SK-N-SH (cell line): ENCODE measurements around the gene TP63. TPM values are rescaled to one million over a fixed set of nuclear protein-coding genes. Genes with fewer than 3 reads are reported as not detected.

Source experiments
- CTCF ChIA-PET: fragments of 300-600, 350-600 bp; formaldehyde crosslinking; extraction: SDS; loops from one replicate; lab custom pipeline; 2021; lab: Yijun Ruan, JAX
- POLR2A ChIA-PET: fragments of 350-600 bp; sonication (Branson Sonifier 250); formaldehyde crosslinking; extraction: SDS; loops from one replicate; lab custom pipeline; 2020; ENCODE audit warnings: antibody characterized with exemption, inconsistent platforms; lab: Yijun Ruan, JAX
- DNase-seq: peaks from one replicate; pipeline ENCODE4 v3.0.0; 2012
- H2AFZ ChIP-seq: fragments of 200-600 bp; sonication (generic); 2 replicates; pipeline ENCODE4 v1.8.1; 2016; ENCODE audit warnings: antibody characterized with exemption, mild to moderate bottlenecking, low read depth
- H3F3A ChIP-seq: fragments of 200-600 bp; sonication (generic); replicated peaks from 2 replicates; pipeline ENCODE3; 2016; ENCODE audit warnings: antibody characterized with exemption, mild to moderate bottlenecking; ENCODE audit not compliant: insufficient read depth
- H3K27ac ChIP-seq, 2 experiments: fragments of 200-500 bp in 1 of 2; fragments of 200-600 bp in 1 of 2; sonication (Bioruptor generic) in 1 of 2; sonication (generic), shearing (Covaris generic) in 1 of 2; 2 replicates each; pipeline versions ENCODE4 v1.5.1 to v1.6.1; 2014 to 2016; ENCODE audit warnings: low read depth in 2 of 2, inconsistent platforms in 1 of 2, low read length in 1 of 2, mild to moderate bottlenecking in 1 of 2, mixed read lengths in 1 of 2
- H3K27me3 ChIP-seq: fragments of 200-600 bp; sonication (generic), shearing (Covaris generic); 2 replicates; pipeline ENCODE4 v1.6.1; 2016; ENCODE audit warnings: mixed run types; ENCODE audit not compliant: insufficient read depth
- H3K36me3 ChIP-seq, 2 experiments: fragments of 200-500 bp in 1 of 2; fragments of 200-600 bp in 1 of 2; sonication (Bioruptor generic) in 1 of 2; sonication (generic) in 1 of 2; replicated peaks in 1 of 2; 2 replicates each; pipeline versions ENCODE3 to v1.5.1; 2014 to 2016; ENCODE audit warnings: low read length in 1 of 2, mild to moderate bottlenecking in 1 of 2; ENCODE audit not compliant: insufficient read depth in 2 of 2, control insufficient read depth in 1 of 2
- H3K4me1 ChIP-seq, 2 experiments: fragments of 200-500 bp in 1 of 2; fragments of 200-600 bp in 1 of 2; sonication (Bioruptor generic) in 1 of 2; sonication (generic), shearing (Covaris generic) in 1 of 2; 2 replicates each; pipeline versions ENCODE4 v1.5.1 to v1.6.1; 2014 to 2016; ENCODE audit warnings: low read depth in 1 of 2, low read length in 1 of 2, mixed run types in 1 of 2; ENCODE audit not compliant: insufficient read depth in 2 of 2, control insufficient read depth in 1 of 2
- H3K4me2 ChIP-seq: fragments of 200-600 bp; sonication (generic), shearing (Covaris generic); 2 replicates; pipeline ENCODE4 v1.6.1; 2017; ENCODE audit warnings: mixed run types
- H3K4me3 ChIP-seq, 2 experiments: fragments of 200-500 bp in 1 of 2; fragments of 200-600 bp in 1 of 2; sonication (Bioruptor generic) in 1 of 2; sonication (generic), shearing (Covaris generic) in 1 of 2; 2 replicates each; pipeline versions ENCODE4 v1.5.1 to v1.8.1; 2014 to 2016; ENCODE audit warnings: low read depth in 2 of 2, inconsistent platforms in 1 of 2, low read length in 1 of 2, mild to moderate bottlenecking in 1 of 2, mixed read lengths in 1 of 2, moderate library complexity in 1 of 2
- H3K79me2 ChIP-seq: fragments of 200-600 bp; sonication (generic); 2 replicates; pipeline ENCODE4 v1.8.1; 2017; ENCODE audit warnings: mild to moderate bottlenecking; ENCODE audit not compliant: insufficient read depth
- H3K9ac ChIP-seq: fragments of 200-600 bp; sonication (generic); 2 replicates; pipeline ENCODE4 v1.6.1; 2017; ENCODE audit warnings: mixed run types
- H3K9me2 ChIP-seq: fragments of 200-600 bp; sonication (generic); 2 replicates; pipeline ENCODE4 v1.6.1; 2017; ENCODE audit warnings: mixed run types
- H3K9me3 ChIP-seq: fragments of 200-600 bp; sonication (generic); 2 replicates; pipeline ENCODE4 v1.6.1; 2017; ENCODE audit warnings: mixed run types, mild to moderate bottlenecking, moderate library complexity
- H4K20me1 ChIP-seq: fragments of 200-600 bp; sonication (generic); 2 replicates; pipeline ENCODE4 v1.6.1; 2017; ENCODE audit warnings: mild to moderate bottlenecking, mixed run types; ENCODE audit not compliant: insufficient read depth
- FOXJ3 ChIP-seq: sonication (generic); formaldehyde crosslinking; IDR thresholded peaks from 2 replicates; pipeline ENCODE4 v1.5.1; 2020; ENCODE audit warnings: mild to moderate bottlenecking, missing genetic modification reagents
- FOXM1 ChIP-seq: IDR thresholded peaks from 2 replicates; pipeline ENCODE4 v1.4.0; 2012; ENCODE audit warnings: low read depth, mild to moderate bottlenecking
- GABPA ChIP-seq: IDR thresholded peaks from 2 replicates; pipeline ENCODE4 v1.4.0; 2012; ENCODE audit warnings: low read depth, mild to moderate bottlenecking
- GATA2 ChIP-seq: sonication (generic); formaldehyde crosslinking; IDR thresholded peaks from 2 replicates; pipeline ENCODE4 v1.5.0; 2020; ENCODE audit warnings: mild to moderate bottlenecking, missing genetic modification reagents
- IRF3 ChIP-seq: fragments of 150-350 bp; IDR thresholded peaks from 2 replicates; pipeline ENCODE4 v1.6.1; 2016; ENCODE audit warnings: mild to moderate bottlenecking, low read depth, low read length
- MAX ChIP-seq: IDR thresholded peaks from 2 replicates; pipeline ENCODE4 v1.4.0; 2012; ENCODE audit warnings: low read depth
- MEF2A ChIP-seq: IDR thresholded peaks from 2 replicates; pipeline ENCODE4 v1.4.0; 2012; ENCODE audit warnings: low read depth, borderline replicate concordance
- PBX3 ChIP-seq: IDR thresholded peaks from 2 replicates; pipeline ENCODE4; 2012
- POLR2AphosphoS5 ChIP-seq: IDR thresholded peaks from 2 replicates; pipeline ENCODE4 v1.6.1; 2012; ENCODE audit warnings: low read depth, low read length
- REST ChIP-seq: IDR thresholded peaks from 2 replicates; pipeline ENCODE4 v1.6.1; 2012; ENCODE audit warnings: mild to moderate bottlenecking, low read depth, low read length, moderate library complexity
- RFX5 ChIP-seq: IDR thresholded peaks from 2 replicates; pipeline ENCODE4 v1.6.1; 2012; ENCODE audit warnings: mild to moderate bottlenecking, improper control_type of control experiment, low read length
- RXRA ChIP-seq: IDR thresholded peaks from 2 replicates; pipeline ENCODE4 v1.4.0; 2012; ENCODE audit warnings: low read depth, mild to moderate bottlenecking, borderline replicate concordance
- SIN3A ChIP-seq: IDR thresholded peaks from 2 replicates; pipeline ENCODE4 v1.6.1; 2012; ENCODE audit warnings: low read depth, mild to moderate bottlenecking, low read length, moderate library complexity, borderline replicate concordance
- TAF1 ChIP-seq: IDR thresholded peaks from 2 replicates; pipeline ENCODE4 v1.6.1; 2012; ENCODE audit warnings: low read depth, mild to moderate bottlenecking, low read length, moderate library complexity, borderline replicate concordance
- TEAD4 ChIP-seq: IDR thresholded peaks from 2 replicates; pipeline ENCODE4 v1.4.0; 2012; ENCODE audit warnings: mild to moderate bottlenecking, borderline replicate concordance; ENCODE audit not compliant: insufficient read depth
- ZBTB33 ChIP-seq: IDR thresholded peaks from 2 replicates; pipeline ENCODE4 v1.4.0; 2012; ENCODE audit warnings: low read depth, borderline replicate concordance
- WGBS: methylation state at CpG from one replicate; pipeline ENCODE4 v1.1.6; 2017; ENCODE audit warnings: low lambda C conversion rate; 5-methylcytosine and 5-hydroxymethylcytosine counted together
- polyA plus RNA-seq, 3 experiments: library from polyadenylated mRNA; depleted of rRNA; stranded (reverse); fragments of >200 nt; gene quantifications; 2 replicates each; pipeline ENCODE4 v1.2.3, GENCODE V29; 2012

Gene TP63
- polyA plus RNA-seq, 1 of the 3 experiments (the other 2 are of a cell fraction), result not detected

GRCh38 chr3:189907803-189908202 is 276.6 kb downstream of the TP63 start:
- Histone ChIP-seq H3K4me1 (peaks cover 0 to 10% of the 10 kb centered on the region in 2 experiments; a peak in 1 of 4 replicates), H3K9me2 (no peaks in the 10 kb centered on the region), H2AFZ (no peak overlapping the region), H3K27me3 (no peaks in the 10 kb centered on the region), H3K27ac (no peak overlapping the region), H4K20me1 (no peaks in the 10 kb centered on the region), H3K9ac (no peak overlapping the region), H3K9me3 (no peaks in the 10 kb centered on the region), H3F3A (no peaks in the 10 kb centered on the region), H3K36me3 (no peaks in the 10 kb centered on the region), H3K4me2 (no peak overlapping the region), H3K79me2 (no peaks in the 10 kb centered on the region), H3K4me3 (no peak overlapping the region)
- ChIA-PET POLR2A (no interaction called here), CTCF (no interaction called here)
- no peak for DNase-seq
- 24% methylated on average over 6 of the region's 6 CpGs for WGBS
- TF ChIP-seq PBX3, result no peak
- no peak for TF ChIP-seq IRF3
- no peak for TF ChIP-seq TEAD4
- TF ChIP-seq ZBTB33, result no peak
- TF ChIP-seq GATA2 (CRISPR knock-in tag), result no peak
- TF ChIP-seq POLR2AphosphoS5, result no peak
- TF ChIP-seq TAF1, result no peak
- TF ChIP-seq FOXJ3 (CRISPR knock-in tag), result no peak
- TF ChIP-seq GABPA, result no peak
- TF ChIP-seq REST, result no peak
- no peak for TF ChIP-seq RFX5
- no peak for TF ChIP-seq FOXM1
- no peak for TF ChIP-seq MEF2A
- TF ChIP-seq RXRA, result no peak
- no peak for TF ChIP-seq MAX
- no peak for TF ChIP-seq SIN3A
